Mesendoderm (in vitro differentiated cells): ENCODE data around the gene CACNA1C.

Source experiments
- DNase-seq: peaks from one replicate; pipeline ENCODE4 v3.0.0; 2013
- H2AK5ac ChIP-seq: 2 replicates; pipeline ENCODE4 v1.6.1; 2013; ENCODE audit warnings: low read length, inconsistent platforms
- H2BK120ac ChIP-seq: 2 replicates; pipeline ENCODE4 v1.6.1; 2013; ENCODE audit warnings: low read depth, mild to moderate bottlenecking, low read length, moderate library complexity, mixed read lengths
- H2BK15ac ChIP-seq: replicated peaks from 2 replicates; pipeline ENCODE4 v1.6.1; 2013; ENCODE audit warnings: low read depth, mild to moderate bottlenecking, moderate library complexity
- H2BK5ac ChIP-seq: 2 replicates; pipeline ENCODE4 v1.6.1; 2013; ENCODE audit warnings: low read length, inconsistent platforms
- H3K18ac ChIP-seq: 2 replicates; pipeline ENCODE4 v1.6.1; 2013; ENCODE audit warnings: mild to moderate bottlenecking, low read length, mixed read lengths
- H3K23ac ChIP-seq: one replicate; pipeline ENCODE4 v1.6.1; 2013; ENCODE audit warnings: low read length
- H3K27ac ChIP-seq: 2 replicates; pipeline ENCODE4 v1.5.1; 2013; ENCODE audit warnings: low read depth, mild to moderate bottlenecking, inconsistent platforms, low read length, moderate library complexity
- H3K27me3 ChIP-seq: 2 replicates; pipeline ENCODE4 v1.6.1; 2013; ENCODE audit warnings: low read length, control low read depth, mild to moderate bottlenecking, inconsistent platforms; ENCODE audit not compliant: insufficient read depth, poor library complexity
- H3K36me3 ChIP-seq: 2 replicates; pipeline ENCODE4 v1.6.1; 2013; ENCODE audit warnings: low read length, inconsistent platforms; ENCODE audit not compliant: control insufficient read depth, insufficient read depth
- H3K4ac ChIP-seq: one replicate; pipeline ENCODE4 v1.6.1; 2013; ENCODE audit warnings: low read depth, mild to moderate bottlenecking, low read length, moderate library complexity
- H3K4me1 ChIP-seq: 2 replicates; pipeline ENCODE4 v1.6.1; 2013; ENCODE audit warnings: low read depth, low read length, inconsistent platforms; ENCODE audit not compliant: control insufficient read depth
- H3K4me2 ChIP-seq: 2 replicates; pipeline ENCODE4 v1.6.1; 2013; ENCODE audit warnings: low read length
- H3K4me3 ChIP-seq: 2 replicates; pipeline ENCODE4 v1.5.1; 2013; ENCODE audit warnings: mild to moderate bottlenecking, low read length
- H3K56ac ChIP-seq: one replicate; pipeline ENCODE4 v1.6.1; 2013; ENCODE audit warnings: low read length
- H3K79me1 ChIP-seq: 2 replicates; pipeline ENCODE4 v1.6.1; 2013; ENCODE audit warnings: low read length, inconsistent platforms
- H3K79me2 ChIP-seq: 2 replicates; pipeline ENCODE4 v1.6.1; 2013; ENCODE audit warnings: mild to moderate bottlenecking, low read length; ENCODE audit not compliant: control insufficient read depth, insufficient read depth
- H3K9ac ChIP-seq: 2 replicates; pipeline ENCODE4 v1.6.1; 2013; ENCODE audit warnings: low read length, inconsistent platforms
- H4K5ac ChIP-seq: one replicate; pipeline ENCODE4 v1.6.1; 2013; ENCODE audit warnings: low read length
- H4K8ac ChIP-seq: one replicate; pipeline ENCODE4 v1.6.1; 2013; ENCODE audit warnings: low read depth, mild to moderate bottlenecking, control low read depth, low read length, moderate library complexity
- WGBS: extraction: QIAGEN DNeasy Blood & Tissue Kit; methylation state at CpG from one replicate; pipeline ENCODE4 v1.1.7; 2013; ENCODE audit warnings: low lambda C conversion rate, missing lambda C conversion rate; ENCODE audit not compliant: insufficient coverage; ENCODE audit errors: extremely low coverage; 5-methylcytosine and 5-hydroxymethylcytosine counted together

CACNA1C gene

GRCh38 chr12:2335513-2335912 lies 282.7 kb downstream of the CACNA1C start:
- Histone ChIP-seq H3K4me2 (no peak overlapping the region), H4K5ac (no peak overlapping the region), H3K56ac (no peak overlapping the region), H2BK15ac (no peak overlapping the region), H3K4me3 (no peak overlapping the region), H4K8ac (no peak overlapping the region), H2BK120ac (no peak overlapping the region), H3K9ac (no peak overlapping the region), H3K23ac (no peak overlapping the region), H2BK5ac (no peak overlapping the region), H3K27ac (no peak overlapping the region), H2AK5ac (no peak overlapping the region), H3K36me3 (no peaks in the 10 kb centered on the region), H3K79me1 (no peaks in the 10 kb centered on the region), H3K4me1 (no peaks in the 10 kb centered on the region), H3K18ac (no peak overlapping the region), H3K27me3 (no peaks in the 10 kb centered on the region), H3K79me2 (no peaks in the 10 kb centered on the region), H3K4ac (no peak overlapping the region)
- DNase-seq, result no peak
- WGBS, result no CpG with 5 or more reads among the region's 3 CpGs

- no peak overlapping the region for H3K4me2 ChIP-seq
- no peak overlapping the region for H2BK120ac ChIP-seq
- H3K4me3 ChIP-seq, result no peak overlapping the region
- no peak overlapping the region for H4K5ac ChIP-seq
- H3K79me2 ChIP-seq, result no peaks in the 10 kb centered on the region
- H3K4me1 ChIP-seq, result no peaks in the 10 kb centered on the region
- WGBS, result no CpG with 5 or more reads among the region's 3 CpGs
- no peak overlapping the region for H3K27ac ChIP-seq
- no peak for DNase-seq
- no peak overlapping the region for H4K8ac ChIP-seq
- H2AK5ac ChIP-seq, result no peak overlapping the region
- no peak overlapping the region for H3K4ac ChIP-seq
- no peak overlapping the region for H3K18ac ChIP-seq
- H3K27me3 ChIP-seq, result no peaks in the 10 kb centered on the region
- H3K56ac ChIP-seq, result no peak overlapping the region
- H2BK15ac ChIP-seq, result no peak overlapping the region
- no peak overlapping the region for H3K23ac ChIP-seq
- H3K9ac ChIP-seq, result no peak overlapping the region
- H2BK5ac ChIP-seq, result no peak overlapping the region
- no peaks in the 10 kb centered on the region for H3K79me1 ChIP-seq
- no peaks in the 10 kb centered on the region for H3K36me3 ChIP-seq
These were observed 283.1 kb downstream of the CACNA1C start for GRCh38 chr12:2335916-2336315.

- no peak overlapping the region for H3K4ac ChIP-seq
- no peak overlapping the region for H2BK120ac ChIP-seq
- DNase-seq, result peak; percentile 31
- no peak overlapping the region for H3K23ac ChIP-seq
- no peak overlapping the region for H2BK5ac ChIP-seq
- no peaks in the 10 kb centered on the region for H3K79me2 ChIP-seq
- no CpG with 5 or more reads among the region's 5 CpGs for WGBS
- no peaks in the 10 kb centered on the region for H3K4me1 ChIP-seq
- H3K9ac ChIP-seq, result no peak overlapping the region
- no peak overlapping the region for H3K27ac ChIP-seq
- no peaks in the 10 kb centered on the region for H3K79me1 ChIP-seq
- no peak overlapping the region for H3K56ac ChIP-seq
- no peak overlapping the region for H3K18ac ChIP-seq
- no peaks in the 10 kb centered on the region for H3K27me3 ChIP-seq
- H3K4me2 ChIP-seq, result no peak overlapping the region
- H2AK5ac ChIP-seq, result no peak overlapping the region
- H4K8ac ChIP-seq, result no peak overlapping the region
- H4K5ac ChIP-seq, result no peak overlapping the region
- H3K4me3 ChIP-seq, result no peak overlapping the region
- no peak overlapping the region for H2BK15ac ChIP-seq
- H3K36me3 ChIP-seq, result no peaks in the 10 kb centered on the region
These were observed 283.6 kb downstream of the CACNA1C start for GRCh38 chr12:2336409-2336829.

GRCh38 chr12:2337031-2338010 lies 284.5 kb downstream of the CACNA1C start:
- Histone ChIP-seq H3K18ac (no peak overlapping the region), H2BK5ac (no peak overlapping the region), H3K9ac (no peak overlapping the region), H3K27ac (no peak overlapping the region), H3K79me1 (no peaks in the 10 kb centered on the region), H3K4ac (no peak overlapping the region), H3K27me3 (no peaks in the 10 kb centered on the region), H2BK15ac (no peak overlapping the region), H3K4me3 (no peak overlapping the region), H3K79me2 (no peaks in the 10 kb centered on the region), H3K23ac (no peak overlapping the region), H3K4me2 (no peak overlapping the region), H4K8ac (no peak overlapping the region), H2AK5ac (no peak overlapping the region), H3K4me1 (no peaks in the 10 kb centered on the region), H4K5ac (no peak overlapping the region), H3K36me3 (no peaks in the 10 kb centered on the region), H2BK120ac (no peak overlapping the region), H3K56ac (no peak overlapping the region)
- WGBS, result no CpG with 5 or more reads among the region's 11 CpGs
- DNase-seq, result no peak

GRCh38 chr12:2338381-2338780 lies 285.6 kb downstream of the CACNA1C start:
- Histone ChIP-seq H2BK120ac (no peak overlapping the region), H3K56ac (no peak overlapping the region), H3K27me3 (no peaks in the 10 kb centered on the region), H2AK5ac (no peak overlapping the region), H3K23ac (no peak overlapping the region), H3K4me3 (no peak overlapping the region), H3K4me1 (no peaks in the 10 kb centered on the region), H3K9ac (no peak overlapping the region), H4K5ac (no peak overlapping the region), H3K4ac (no peak overlapping the region), H4K8ac (no peak overlapping the region), H3K27ac (no peak overlapping the region), H3K79me2 (no peaks in the 10 kb centered on the region), H3K4me2 (no peak overlapping the region), H2BK5ac (no peak overlapping the region), H2BK15ac (no peak overlapping the region), H3K36me3 (no peaks in the 10 kb centered on the region), H3K18ac (no peak overlapping the region), H3K79me1 (no peaks in the 10 kb centered on the region)
- WGBS, result no CpG with 5 or more reads among the region's 5 CpGs
- no peak for DNase-seq
